Activated T-cell treated with anti-CD3 and anti-CD28 coated beads, Interleukin-2, amount 50 U/mL, for 48 hours (primary cell): ENCODE data around the gene TAF1B.

Source experiments
- DNase-seq, 2 experiments: peaks; one replicate each; pipeline ENCODE4 v3.0.0-alpha.2; 2020

Gene TAF1B

DNA sequence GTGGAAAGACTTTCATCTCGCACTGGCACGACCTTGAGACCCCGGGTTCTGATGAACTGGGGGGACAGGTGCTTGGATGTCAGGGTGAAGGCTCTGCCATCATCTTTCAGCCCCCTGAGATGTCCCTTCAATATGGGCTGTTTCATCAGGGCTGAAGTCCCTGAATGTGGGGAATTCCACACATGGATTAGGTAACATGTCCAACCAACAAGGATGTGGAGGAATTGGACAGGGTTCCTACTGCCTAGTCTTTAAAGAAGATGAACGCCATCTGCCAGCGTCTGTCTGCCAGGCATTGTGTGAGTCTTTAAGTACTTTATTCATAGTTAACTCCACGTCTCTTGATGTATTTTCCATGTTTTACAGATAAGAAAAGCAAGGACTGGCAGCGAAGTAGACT is 102.3 kb downstream of the TAF1B start:
- DNase-seq = no peak

DNA sequence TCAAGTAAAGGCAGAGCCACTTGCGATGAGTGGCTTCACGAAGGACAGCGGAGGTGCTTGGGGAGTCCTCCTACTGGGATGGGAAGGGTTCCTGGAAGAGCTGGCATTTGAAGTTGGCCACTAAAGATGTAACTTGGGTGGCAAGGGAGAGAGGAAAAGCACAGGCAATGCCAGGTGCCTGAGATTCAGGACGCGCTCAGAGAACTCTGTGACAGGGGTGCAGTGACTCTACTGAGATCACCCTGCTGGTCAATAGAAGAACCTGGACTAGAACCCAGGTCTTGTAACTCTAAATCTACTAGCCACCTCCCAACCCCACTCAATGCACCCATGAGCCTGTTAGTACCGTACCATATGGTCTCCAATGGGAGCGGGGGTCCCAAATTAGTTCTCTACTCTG is 102.8 kb downstream of the TAF1B start:
- DNase-seq = no peak

DNA sequence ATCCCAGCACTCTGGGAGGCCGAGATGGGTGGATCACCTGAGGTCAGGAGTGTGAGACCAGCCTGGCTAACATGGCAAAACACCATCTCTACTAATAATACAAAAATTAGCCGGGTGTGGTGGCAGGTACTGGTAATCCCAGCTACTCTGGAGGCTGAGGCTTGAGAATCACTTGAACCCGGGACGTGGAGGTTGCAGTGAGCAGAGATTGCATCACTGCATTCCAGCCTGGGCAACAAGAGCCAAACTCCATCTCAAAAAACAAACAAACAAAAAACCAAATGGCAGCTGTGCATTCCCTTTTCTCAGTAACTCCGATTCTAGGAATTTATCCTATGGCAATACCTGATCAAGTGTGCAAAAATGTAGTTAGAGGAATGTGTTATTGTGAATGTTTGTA is 103.5 kb downstream of the TAF1B start:
- no peak for DNase-seq

DNA sequence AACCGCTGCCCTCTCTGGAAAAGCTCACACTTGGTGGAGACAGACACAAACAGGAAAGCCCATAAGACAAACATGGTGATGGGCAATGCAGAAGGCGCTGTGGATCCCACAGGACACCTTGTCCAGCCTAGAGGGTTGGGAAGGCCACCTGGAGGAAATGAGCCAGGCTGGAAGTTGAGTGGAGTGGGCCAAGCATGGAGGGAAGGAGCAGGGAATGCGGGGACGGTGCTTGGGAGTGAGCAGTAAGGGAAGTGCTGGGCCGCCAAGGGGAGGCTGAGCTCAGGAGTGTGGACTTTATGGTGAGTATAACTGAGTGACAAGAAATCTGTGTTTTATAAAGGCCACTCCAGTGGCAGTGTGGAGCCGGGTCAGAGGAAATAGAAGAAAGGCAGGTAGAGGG is 105.4 kb downstream of the TAF1B start:
- DNase-seq = no peak

DNA sequence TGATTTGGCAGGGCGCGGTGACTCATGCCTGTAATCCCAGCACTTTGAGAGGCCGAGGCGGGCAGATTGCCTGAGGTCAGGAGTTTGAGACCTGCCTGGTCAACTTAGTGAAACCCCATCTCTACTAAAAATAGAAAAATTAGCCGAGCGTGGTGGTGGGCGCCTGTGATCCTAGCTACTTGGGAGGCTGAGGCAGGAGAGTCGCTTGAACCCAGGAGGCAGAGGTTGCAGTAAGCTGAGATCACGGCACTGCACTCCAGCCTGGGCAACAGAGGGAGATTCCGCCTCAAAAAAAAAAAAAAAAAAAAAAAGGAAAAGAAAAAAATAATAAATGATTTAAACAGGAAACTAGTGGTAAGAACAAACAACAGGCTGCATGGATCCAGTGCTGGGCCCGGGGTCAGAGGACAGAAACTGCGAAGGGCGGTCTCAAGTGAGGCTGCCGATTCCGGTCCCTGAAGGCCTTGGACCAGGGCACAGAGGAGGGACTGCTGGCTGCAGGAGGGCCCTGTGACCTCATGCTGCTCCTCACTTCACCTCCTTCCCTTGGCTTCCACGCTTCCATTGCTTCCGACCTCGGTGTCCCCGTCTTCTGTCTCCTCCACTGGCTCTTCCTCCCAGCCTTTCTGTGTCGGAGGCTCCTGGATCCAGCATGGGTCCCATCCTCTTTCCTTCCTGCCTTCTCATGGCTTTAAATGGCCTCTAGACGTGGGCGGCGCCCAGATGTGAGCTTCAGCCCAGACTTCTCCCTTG is 106.1 kb downstream of the TAF1B start:
- DNase-seq = no peak

DNA sequence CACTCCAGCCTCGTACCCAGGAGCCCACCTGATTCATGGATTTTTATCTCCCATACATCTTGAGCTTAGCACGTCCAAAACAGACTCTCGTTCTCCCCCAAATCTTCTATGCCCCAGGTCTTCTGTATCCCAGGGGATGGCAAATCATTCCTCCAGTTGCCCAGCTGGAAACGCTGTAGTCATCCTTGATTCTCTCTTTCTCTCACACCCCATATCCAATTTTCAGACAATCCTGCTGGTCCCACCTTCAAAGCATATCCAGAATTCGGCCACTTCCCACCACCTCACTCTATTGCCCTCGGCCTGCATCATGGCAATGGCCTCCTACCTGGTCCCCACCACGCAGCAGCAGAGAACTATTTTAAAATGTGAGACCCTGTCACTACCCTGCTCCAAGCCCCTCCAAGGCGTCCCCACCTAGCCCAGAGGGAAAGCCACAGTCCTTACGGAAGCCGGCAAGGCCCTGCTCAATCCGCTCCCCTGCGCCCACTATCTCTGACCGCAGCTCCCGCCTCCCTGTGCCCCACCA is 106.8 kb downstream of the TAF1B start:
- no peak for DNase-seq

DNA sequence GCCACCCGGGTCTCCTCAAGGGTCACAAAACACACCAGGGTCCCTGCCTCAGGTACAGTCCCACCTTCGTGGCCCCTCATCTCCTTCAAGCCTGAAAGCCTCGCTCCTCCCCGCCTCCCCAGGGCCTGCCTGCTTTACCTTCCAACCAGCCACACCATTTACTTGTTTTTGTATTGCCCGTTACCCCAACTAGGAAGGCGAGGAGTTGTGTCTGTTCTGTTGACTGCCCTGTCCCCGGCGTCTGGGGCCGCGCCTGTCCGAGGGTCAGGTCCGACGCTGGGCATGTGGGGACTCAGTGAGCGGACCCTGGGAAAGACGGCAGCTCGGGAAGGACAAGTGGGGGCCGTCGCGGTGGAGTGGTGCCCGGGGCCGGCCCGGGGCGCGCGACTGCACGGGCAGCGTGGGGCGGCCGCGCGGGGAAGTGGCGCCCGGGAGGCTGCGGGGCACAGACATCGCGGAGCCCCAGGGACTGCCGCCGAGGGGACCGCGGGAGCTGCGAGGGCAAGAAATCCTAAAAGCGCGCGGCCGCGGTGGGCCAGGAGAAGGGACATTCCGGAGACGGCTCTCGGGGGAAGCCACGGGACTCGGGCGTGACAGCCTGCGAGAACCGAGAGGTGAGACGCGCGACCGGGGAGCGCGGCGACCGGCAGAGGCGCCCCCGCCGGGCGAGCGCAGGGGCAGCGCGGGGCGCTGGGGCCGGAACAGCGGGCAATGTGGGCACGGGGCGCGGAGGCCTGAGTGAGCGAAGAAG is 107.4 kb downstream of the TAF1B start:
- peak in 1 of 2 experiments; percentile 56 for DNase-seq

DNA sequence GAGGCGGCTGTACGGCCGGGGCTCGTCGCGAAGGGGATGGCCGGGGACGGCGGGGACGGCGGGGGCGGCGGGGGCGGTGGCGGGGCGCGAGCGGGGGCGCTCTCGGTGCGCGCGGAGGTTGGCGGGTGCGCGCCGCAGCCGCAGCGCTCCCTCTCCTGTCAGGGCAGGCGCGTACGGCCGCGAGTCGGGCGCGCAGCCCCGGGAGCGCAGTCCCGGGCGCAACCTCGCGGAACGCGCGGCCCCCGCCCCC is 107.9 kb downstream of the TAF1B start:
- no peak for DNase-seq

DNA sequence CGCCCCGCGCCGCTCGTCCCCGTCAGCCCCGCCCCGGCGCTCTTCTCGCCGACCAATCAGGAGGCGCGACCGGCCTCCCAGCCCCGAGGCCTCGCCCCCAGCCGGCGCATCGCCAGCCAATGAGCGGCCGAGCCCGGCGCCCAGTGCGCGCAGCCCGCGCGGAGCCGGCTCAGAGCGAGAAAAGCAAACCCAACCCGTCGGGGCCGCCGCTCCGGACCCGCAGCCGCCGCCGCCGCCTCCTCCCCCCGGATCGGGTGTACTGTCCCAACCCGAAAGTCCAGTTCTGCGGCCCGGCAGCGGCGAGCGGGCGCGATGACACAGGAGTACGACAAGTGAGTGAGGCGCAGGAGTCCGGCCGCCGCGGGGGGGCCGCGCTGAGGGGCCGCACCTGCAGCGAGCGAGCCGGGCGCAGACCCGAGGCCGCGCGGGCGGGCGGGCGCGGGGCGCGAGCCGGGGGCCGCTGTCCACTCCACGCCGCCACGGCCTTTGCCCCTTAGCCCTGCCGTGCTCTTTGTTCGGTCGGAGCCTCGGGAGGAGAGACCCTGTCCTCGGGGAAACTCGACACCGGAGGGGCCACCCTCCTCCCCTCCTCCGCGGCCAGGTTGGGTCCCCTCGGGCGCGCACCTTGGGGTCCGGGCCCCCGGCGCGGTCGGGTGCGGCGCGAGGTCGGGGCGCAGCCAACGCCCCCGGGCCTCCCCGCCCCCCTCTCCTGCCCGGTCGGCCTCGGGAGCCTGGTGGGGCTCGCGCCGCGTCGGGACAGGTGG is 108.4 kb downstream of the TAF1B start, which contains the start of gene GRHL1:
Gene GRHL1, plus strand, starts transcription at position 172 of the 764 bp plus-strand sequence. Its CDS starts 141 bp downstream, at position 313.
- DNase-seq = peak; percentile 92 to 94

DNA sequence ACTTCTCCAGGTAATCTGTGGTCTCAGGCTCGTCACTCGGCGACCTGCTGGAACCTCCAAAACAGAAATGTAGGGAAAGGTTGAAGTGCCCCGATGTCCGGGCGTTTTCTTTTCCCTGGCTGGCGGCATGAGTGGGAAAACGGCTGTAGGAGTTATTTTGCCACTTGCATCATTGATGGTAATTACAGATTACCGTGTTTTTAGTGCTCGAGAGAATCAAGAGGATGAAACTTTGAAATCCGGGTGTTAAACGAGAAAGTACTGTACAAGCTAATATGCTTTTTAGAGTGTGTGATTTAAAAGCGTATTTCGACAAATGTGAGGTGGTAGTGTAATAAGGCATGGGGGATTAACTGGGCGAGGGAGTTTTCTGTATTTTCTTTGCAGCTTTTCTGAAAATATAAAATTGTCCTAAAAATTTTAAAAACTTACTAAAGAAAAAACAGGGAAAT is 109.0 kb downstream of the TAF1B start:
- no peak for DNase-seq

DNA sequence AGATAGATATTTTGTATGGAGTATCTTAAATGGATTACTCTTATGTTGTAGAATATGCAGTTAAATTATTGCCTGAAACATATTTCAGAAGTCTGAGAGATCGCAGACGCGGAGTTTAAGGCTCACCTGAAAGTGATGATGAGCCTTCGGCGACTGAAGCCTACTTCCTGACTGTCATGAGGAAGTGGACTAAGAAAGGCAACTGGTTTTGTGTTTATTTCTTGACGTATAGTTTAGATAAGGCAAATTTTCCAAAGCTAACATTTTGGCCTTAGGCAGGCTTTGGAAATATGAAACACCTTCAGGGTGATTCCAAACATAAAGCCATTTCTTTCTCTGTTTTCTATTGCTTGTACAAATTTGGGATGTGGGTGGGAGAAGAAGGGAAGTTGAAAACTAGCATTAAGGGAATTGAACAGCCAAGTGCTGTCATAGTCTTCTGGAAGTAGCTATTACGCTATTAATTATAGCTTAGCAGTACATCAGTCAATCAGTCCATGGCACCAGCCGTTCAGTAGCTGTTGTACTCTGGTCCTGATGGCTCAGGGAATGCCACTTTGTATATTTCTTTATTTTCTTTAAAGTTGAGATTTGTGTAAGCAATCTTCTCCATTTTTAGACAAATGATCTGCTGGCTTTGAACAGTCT is 109.7 kb downstream of the TAF1B start:
- no peak for DNase-seq

DNA sequence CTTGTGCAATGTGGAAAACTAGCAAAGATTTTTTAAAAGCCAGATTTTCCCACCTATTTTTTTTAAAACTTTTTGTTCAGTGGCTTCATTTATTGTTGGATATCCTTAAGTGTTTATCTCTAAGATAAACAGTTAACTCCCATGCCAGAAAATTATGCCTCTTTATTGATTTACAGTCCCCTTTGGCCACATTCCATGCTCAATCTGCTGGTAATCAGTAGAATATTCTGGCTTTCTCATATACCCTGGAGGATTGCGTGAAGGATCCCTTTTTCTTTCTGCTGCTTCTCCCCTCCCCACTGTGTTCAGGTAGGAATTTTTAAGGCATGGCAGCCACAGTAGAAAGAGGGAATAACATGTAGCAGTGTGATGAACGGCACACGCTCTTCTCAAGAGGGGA is 110.9 kb downstream of the TAF1B start:
- no peak for DNase-seq

DNA sequence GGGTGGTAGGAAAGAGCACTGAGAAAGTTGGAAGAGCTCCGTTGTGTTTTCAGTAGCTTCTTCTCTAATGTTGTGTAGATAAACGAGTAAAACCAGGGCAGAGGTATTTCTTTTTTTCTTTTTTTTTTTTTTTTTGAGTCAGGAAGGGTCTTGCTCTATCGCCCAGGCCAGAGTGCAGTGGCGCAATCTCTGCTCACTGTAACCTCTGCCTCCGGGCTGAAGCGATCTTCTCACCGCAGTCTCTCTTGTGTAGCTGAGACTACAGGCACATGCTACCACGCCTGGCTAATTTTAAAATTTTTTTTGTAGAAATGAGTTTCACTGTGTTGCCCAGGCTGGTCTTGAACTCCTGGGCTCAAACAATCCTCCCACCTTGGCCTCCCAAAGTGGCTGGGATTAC is 114.8 kb downstream of the TAF1B start:
- no peak for DNase-seq

DNA sequence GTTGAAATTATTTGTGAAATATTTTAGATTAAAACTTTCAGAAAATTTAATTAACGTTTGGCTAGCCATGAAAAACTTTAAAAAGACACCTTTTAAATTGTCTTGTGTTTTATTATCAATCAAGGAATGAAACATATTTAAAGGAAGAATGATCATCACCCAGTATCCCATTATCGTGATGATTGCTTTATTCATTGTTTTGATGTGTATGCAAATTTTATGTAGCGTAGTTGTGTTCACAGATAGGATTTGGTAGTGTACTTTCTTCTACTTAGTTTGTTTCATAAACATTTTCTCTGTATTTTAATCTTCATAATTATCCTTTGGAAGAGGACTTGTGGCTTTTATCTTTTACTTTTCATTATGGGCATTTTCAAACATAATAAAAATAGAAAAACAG is 116.0 kb downstream of the TAF1B start:
- DNase-seq = no peak

DNA sequence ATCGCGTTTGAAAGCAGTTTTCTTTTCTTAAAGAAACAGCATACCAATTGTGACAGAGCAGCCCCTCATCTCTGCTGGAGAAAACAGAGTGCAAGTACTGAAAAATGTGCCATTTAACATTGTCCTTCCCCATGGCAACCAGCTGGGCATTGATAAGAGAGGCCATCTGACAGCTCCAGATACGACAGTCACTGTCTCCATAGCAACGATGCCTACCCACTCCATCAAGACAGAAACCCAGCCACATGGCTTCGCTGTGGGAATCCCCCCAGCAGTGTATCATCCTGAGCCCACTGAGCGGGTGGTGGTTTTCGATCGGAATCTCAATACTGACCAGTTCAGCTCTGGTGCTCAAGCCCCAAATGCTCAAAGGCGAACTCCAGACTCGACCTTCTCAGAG is 117.7 kb downstream of the TAF1B start:
- DNase-seq = no peak

DNA sequence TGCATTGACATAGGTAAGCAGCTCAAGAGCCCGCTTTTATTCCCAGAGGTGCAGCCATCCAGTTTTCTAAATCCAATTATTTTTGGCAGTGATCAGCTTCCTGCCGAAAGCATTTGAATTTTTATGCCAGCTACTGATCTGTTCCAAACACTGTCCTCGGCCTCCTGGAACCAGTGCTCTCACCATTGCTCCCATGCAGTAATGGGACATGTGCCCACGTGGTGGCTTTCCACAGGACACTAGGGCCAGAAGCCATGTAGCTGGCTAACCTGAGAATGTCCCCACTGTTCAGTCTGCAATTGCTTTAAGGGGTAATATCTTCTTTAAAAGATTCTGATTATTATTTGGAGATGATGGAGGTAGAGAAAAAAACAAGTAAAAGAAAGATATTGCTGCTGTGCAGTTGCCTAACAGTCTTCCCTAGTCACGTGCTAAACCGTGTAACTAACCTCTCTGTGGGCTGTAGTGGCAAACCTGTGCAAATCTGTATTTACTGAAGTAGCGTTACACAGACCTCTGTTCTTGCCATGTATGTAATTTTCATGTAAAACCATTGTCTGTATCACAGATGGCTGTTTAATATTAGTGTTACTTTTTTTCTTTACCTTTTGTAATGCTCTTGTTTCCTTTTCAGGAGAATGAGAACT is 121.2 kb downstream of the TAF1B start:
- DNase-seq = no peak

DNA sequence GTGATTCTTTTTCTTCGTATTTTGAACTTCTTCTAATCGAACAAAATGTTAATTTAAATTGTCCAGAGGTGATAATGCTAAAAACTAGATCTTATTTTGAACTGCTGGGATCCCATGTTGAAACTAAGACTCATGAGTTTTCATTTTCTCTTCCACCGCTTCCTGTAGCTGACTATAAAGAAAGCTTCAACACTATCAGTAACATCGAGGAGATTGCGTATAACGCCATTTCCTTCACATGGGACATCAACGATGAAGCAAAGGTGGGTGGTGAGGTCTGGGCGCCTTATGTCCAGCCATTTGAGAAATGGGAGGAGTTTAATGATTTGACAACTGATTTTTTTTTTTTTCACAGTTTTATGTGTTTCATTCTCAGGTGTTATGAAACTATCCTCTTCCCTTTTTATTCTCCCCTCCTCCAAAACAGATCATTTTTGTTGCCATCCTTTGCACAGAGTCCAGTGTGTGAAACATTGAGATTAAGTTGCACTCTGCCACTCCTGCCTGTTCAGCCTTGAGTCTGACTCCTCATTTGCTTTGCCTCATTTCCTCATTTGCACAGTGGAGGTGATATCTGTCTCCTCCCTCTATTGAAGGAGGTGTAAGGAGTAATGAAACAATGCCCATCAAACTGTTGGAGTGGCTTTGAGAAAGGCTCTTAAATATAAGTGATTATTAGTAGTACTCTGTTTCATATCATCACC is 122.0 kb downstream of the TAF1B start:
- no peak for DNase-seq

DNA sequence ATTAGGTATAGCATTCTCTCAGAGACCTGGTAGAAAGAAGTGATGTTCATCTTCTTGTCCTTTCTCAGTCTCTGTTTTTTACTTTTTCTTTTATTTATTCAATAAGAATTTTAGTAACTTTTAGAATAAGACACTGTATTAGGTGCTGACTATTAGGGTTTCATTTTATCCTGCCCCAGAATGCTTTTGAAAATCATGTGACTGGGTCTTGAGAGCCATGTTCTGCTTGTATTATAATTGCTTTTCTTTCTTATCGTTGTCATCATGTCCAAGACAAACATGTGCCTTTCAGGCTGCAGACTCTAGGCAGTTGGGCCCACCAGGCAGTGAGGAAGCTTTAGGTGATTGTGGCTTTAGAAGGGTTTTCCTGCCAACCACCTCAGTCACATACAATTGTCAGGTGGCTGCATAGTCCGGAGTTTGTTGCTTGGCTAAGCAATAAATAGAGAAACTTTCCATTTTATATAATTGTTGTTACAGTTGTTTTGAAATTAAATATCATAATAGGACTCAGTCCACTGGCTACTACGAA is 123.3 kb downstream of the TAF1B start:
- no peak for DNase-seq

DNA sequence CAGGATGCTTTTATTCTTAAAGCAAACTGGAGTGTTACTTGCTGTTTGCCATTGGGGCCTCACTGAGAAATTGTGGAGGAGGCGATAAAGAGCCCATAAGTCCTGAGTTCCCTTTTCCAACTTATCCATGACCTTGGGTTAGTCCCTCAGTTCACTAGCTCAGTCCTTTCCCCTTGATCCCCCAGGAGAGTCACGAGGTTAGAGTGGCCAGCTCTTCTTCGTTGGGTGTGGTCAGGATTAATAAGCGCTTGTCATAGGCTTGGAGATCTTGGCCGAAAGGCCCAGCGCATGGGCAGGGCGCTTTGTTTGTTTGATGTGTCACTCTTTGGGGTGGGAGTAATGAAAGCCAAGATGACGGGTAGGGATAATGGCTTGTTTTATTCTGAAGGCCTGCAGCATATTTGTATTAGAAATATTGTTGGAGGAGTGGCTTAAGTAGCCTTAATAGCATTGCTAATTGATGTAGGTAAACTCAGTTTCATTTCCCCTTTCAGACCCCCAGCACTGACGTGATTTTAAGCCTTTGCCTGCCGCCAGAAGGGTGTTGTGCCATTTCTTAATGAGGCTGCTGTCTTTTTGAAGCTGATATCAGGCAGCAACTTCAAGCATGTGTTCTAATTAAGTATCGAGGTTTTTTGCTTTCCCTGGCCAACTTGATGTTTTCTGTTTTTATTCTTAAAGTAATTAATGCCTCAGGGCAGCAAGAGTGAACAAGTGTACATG is 123.9 kb downstream of the TAF1B start:
- DNase-seq = no peak

DNA sequence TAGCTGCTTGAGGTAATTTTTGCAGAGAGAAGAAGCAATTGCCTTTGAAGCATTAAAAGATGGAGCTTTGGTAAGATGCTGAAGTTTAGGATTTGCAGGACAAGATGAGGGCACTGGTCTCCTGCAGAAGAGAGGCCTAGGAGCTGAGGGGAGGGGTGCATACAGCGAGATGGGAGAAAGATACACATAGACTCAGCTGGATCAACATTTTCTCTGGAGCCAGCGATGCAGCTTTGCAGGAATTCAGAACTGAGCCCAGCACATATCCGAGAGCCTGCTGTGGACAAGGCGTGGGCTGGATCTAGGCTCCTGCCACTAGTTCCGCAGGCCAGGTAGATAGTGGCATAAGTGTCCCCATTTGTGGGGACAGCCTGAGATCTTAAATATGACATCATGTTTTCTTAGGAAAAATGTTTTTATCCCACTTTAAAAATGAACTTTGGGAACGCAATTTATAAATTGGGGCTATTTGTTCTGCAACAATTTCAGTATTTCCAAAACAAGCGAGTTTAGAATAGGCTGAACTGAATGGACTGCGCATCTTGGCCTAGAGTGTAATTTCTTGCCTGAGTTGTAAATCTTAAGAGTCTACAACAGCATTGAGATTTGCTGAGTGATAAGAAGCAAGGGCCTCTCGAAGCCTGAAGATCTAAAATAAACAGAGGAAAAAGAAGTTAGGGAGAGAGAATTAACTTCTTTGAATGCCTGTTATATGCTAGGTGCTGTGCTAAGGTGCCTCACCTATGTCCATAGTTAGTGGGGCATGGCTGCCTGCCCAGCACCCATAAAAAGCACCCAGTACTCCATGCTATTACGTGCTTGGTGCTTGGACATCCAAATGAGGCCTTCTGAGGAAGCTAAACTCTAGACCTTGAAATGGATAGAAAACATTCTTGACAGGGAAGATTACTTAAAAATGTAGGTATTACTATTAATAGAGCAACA is 125.6 kb downstream of the TAF1B start:
- DNase-seq = no peak
